ENCODE measurements around the gene EXD2. TPM values are rescaled to one million over a fixed set of nuclear protein-coding genes. Genes with fewer than 3 reads are reported as not detected.

EXD2 gene, protein sequence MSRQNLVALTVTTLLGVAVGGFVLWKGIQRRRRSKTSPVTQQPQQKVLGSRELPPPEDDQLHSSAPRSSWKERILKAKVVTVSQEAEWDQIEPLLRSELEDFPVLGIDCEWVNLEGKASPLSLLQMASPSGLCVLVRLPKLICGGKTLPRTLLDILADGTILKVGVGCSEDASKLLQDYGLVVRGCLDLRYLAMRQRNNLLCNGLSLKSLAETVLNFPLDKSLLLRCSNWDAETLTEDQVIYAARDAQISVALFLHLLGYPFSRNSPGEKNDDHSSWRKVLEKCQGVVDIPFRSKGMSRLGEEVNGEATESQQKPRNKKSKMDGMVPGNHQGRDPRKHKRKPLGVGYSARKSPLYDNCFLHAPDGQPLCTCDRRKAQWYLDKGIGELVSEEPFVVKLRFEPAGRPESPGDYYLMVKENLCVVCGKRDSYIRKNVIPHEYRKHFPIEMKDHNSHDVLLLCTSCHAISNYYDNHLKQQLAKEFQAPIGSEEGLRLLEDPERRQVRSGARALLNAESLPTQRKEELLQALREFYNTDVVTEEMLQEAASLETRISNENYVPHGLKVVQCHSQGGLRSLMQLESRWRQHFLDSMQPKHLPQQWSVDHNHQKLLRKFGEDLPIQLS
- total RNA-seq: 6.6 and 8.1 TPM in 2 replicates

- intact Hi-C loops (cut with micrococcal nuclease): loop anchor here (2.0 kb wide), 1 partner anchor 63 kb away; no protein-coding TSS in a partner anchor
- peaks cover 9% of the 10 kb centered on the region for H3K27me3 Mint-ChIP-seq (ENCODE audit: low read depth)
- H3K27ac Mint-ChIP-seq: peak within 1 kb of the TSS; percentile 75
These were observed at the start of gene EXD2 for GRCh38 chr14:69191340-69192111. Gene EXD2 (plus strand): TSS chr14:69191498. CDS start chr14:69209471, 17,973 bp downstream.

GRCh38 chr14:69141550-69141949 lies 49.7 kb upstream of the EXD2 start:
- no peaks in the 10 kb centered on the region for H3K9me3 Mint-ChIP-seq
- no peak overlapping the region for H3K27ac Mint-ChIP-seq
- peaks cover 20% of the 10 kb centered on the region for H3K36me3 Mint-ChIP-seq (ENCODE audit: low read depth)
- no peak for DNase-seq (ENCODE audit: low spot score)
- intact Hi-C loops (cut with micrococcal nuclease): no loop called here
- no peaks in the 10 kb centered on the region for H3K27me3 Mint-ChIP-seq (ENCODE audit: low read depth)
- peaks cover 12% of the 10 kb centered on the region for H3K4me1 Mint-ChIP-seq (ENCODE audit: low read depth)
- H3K4me3 Mint-ChIP-seq (ENCODE audit: low read depth): no peak overlapping the region

More at GRCh38 chr14:69191340-69192111, at the start of gene EXD2:
- peak; percentile 55 for DNase-seq (ENCODE audit: low spot score)
- Mint-ChIP-seq H3K4me1 (ENCODE audit: low read depth) (peaks cover 19% of the 10 kb centered on the region), H3K9me3 (no peaks in the 10 kb centered on the region), H3K36me3 (ENCODE audit: low read depth) (no peaks in the 10 kb centered on the region), H3K4me3 (ENCODE audit: low read depth) (peak within 1 kb of the TSS; percentile 88)

DNA sequence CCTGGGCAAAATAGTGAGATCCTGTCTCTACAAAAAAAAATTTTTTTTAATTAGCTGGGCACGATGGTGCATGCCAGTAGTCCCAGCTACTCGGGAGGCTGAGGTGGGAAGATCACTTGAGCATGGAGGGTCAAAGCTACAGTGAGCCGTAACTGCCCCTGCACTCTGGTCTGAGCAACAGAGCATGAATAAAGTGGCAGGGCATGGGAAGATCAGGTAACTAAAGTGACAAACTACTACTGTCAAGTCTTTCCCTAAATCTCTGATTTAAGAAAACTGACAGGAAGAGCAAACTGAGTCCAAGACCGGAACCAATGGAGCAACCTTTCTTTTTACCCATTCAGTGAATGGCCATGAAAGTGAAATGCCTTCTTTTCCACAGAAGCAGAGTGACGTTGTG lies 49.2 kb upstream of the EXD2 start:
- Mint-ChIP-seq H3K36me3 (ENCODE audit: low read depth) (peaks cover 20% of the 10 kb centered on the region), H3K9me3 (no peaks in the 10 kb centered on the region), H3K4me1 (ENCODE audit: low read depth) (peaks cover 13% of the 10 kb centered on the region), H3K27me3 (ENCODE audit: low read depth) (no peaks in the 10 kb centered on the region), H3K27ac (no peak overlapping the region), H3K4me3 (ENCODE audit: low read depth) (no peak overlapping the region)
- intact Hi-C loops (cut with micrococcal nuclease): no loop called here
- DNase-seq (ENCODE audit: low spot score): no peak

DNA sequence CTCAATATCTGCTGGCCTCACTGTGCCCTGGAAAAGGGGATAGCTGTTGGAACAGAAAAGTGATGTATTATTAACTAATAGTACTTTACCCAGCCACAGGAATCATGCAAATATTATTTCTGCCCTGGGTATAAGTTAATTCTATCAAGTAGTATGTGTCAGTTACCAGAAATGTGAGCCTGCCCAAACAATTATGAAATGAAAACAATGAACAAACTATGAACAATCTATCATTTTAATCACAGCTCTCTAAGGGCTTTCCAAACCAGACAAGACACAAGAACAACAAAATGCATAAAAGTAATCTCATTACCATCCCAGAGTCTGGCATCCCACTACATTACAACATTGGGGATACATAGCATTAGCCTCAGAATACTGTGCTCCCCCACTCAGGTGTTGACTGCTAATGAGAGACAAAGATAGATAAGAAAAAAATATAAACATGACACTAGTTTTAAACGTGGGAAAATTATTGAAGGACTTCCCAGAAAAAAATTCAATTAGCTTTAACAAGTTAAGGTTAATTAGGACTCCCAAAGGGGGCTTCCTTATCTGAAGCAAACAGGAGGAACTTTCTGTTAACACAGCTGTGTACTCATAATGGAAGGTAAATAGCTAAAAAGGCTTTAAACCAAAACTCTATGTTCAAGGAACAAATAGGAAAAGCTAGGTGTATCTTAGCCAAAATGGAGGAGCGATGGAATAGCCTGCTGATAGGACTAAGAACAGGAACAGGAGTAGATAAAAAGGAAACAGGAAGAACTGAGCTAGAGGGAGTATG lies 41.6 kb upstream of the EXD2 start:
- H3K4me1 Mint-ChIP-seq (ENCODE audit: low read depth): peaks cover 38% of the 10 kb centered on the region
- intact Hi-C loops (cut with micrococcal nuclease): loop anchor here (2.0 to 5.0 kb wide), 3 partner anchors 171 to 1209 kb away; partner anchors contain the start of genes ACTN1, COX16 and SRSF5
- H3K27ac Mint-ChIP-seq: peak overlapping the region; percentile 15
- peak overlapping the region; percentile 53 for H3K4me3 Mint-ChIP-seq (ENCODE audit: low read depth)
- H3K36me3 Mint-ChIP-seq (ENCODE audit: low read depth): peaks cover 36% of the 10 kb centered on the region
- DNase-seq (ENCODE audit: low spot score): no peak
- H3K27me3 Mint-ChIP-seq (ENCODE audit: low read depth): peaks cover 8% of the 10 kb centered on the region
- H3K9me3 Mint-ChIP-seq: no peaks in the 10 kb centered on the region

DNA sequence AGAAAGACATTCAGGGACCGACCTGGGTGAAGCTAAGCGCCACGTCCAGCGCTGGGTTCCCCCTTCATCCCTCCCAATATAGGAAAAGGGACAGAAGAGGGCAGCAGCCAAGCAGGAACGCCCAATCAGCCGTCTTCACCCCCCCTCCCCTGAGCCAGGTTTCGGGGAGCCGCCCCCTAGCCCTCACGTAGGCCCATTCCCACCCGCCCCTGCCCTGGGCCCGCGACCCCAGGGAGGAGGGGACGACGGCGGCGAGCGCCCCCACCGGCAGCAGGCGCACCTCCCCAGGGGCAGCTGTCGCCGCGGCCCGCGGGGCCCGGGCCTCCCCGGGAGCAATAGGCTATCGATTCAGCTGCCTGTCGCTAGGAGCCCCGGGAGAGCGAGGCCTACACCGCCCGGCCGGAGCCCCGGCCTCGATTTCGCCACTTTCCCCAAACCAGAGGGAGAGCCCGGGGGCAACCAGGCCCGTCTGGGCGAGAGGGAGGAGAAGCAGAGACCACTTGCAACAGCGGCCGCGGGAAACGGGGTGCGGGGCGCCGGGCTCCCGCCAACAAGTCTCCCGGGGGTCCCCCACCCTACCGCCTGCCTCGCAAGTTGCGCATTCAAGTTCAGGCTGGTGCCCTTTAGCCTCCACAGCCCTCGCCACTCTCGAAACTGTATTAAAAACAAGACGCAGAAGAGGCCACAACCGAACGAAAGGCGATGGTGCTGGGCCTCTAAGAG lies 39.7 kb upstream of the EXD2 start:
- H3K27ac Mint-ChIP-seq: peak overlapping the region; percentile 92
- DNase-seq (ENCODE audit: low spot score): peak; percentile 73
- H3K36me3 Mint-ChIP-seq (ENCODE audit: low read depth): peaks cover 28% of the 10 kb centered on the region
- intact Hi-C loops (cut with micrococcal nuclease): loop anchor here (2.0 to 5.0 kb wide), 3 partner anchors 173 to 1207 kb away; partner anchors contain the start of genes ACTN1, COX16 and SRSF5
- peaks cover 26% of the 10 kb centered on the region for H3K27me3 Mint-ChIP-seq (ENCODE audit: low read depth)
- H3K9me3 Mint-ChIP-seq: no peaks in the 10 kb centered on the region
- H3K4me1 Mint-ChIP-seq (ENCODE audit: low read depth): peaks cover 38% of the 10 kb centered on the region
- H3K4me3 Mint-ChIP-seq (ENCODE audit: low read depth): peak overlapping the region; percentile 91

DNA sequence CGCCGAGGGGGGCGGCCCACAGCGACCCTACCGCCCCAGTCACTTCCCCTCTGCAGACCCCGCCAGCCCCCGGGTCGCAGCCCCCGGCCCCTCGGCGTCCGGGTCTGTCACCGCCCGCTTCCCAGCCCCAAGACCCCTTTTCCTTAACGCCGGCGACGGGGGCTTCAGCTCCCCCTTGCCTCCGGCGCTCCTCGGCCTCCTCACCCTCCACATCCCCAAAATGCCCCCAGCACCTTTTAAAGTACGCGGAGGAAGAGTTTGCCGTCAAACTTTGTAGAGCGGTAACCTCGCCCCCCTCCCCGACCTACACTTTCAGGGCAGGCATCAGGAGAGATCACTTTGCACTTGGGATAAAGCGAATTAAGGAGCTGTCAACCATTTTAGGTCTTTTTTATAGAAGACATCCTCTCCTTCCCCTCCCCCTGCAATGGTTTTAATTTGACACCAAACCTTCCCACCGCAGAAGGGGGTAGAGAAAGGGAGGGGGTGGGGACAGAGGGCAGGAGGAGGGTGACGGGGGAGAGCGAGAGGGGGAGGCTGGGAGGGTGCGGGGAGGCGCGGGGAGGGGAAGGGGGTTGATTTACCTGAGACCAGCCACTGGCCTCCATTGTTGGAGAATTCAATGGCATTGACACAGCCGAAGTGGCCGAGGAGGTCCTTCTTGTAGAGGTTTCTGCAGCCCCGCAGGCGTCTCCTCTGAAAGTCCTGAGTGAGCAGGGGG lies 39.0 kb upstream of the EXD2 start:
- no peaks in the 10 kb centered on the region for H3K9me3 Mint-ChIP-seq
- intact Hi-C loops (cut with micrococcal nuclease): loop anchor here (5.0 kb wide), 1 partner anchor 615 kb away; the partner anchor contains the start of gene SRSF5
- H3K27ac Mint-ChIP-seq: peak overlapping the region; percentile 92
- DNase-seq (ENCODE audit: low spot score): peak; percentile 13
- peaks cover 25% of the 10 kb centered on the region for H3K36me3 Mint-ChIP-seq (ENCODE audit: low read depth)
- H3K4me3 Mint-ChIP-seq (ENCODE audit: low read depth): peak overlapping the region; percentile 91
- peaks cover 34% of the 10 kb centered on the region for H3K4me1 Mint-ChIP-seq (ENCODE audit: low read depth)
- peaks cover 28% of the 10 kb centered on the region for H3K27me3 Mint-ChIP-seq (ENCODE audit: low read depth)

GRCh38 chr14:69152902-69153151 lies 38.5 kb upstream of the EXD2 start, which contains the start of gene DCAF5:
Gene DCAF5 (minus strand): TSS chr14:69153119. CDS start chr14:69152978, 141 bp downstream.
- Mint-ChIP-seq H3K36me3 (ENCODE audit: low read depth) (peaks cover 21% of the 10 kb centered on the region), H3K27ac (peak within 1 kb of the TSS; percentile 92), H3K27me3 (ENCODE audit: low read depth) (peaks cover 33% of the 10 kb centered on the region), H3K4me3 (ENCODE audit: low read depth) (peak within 1 kb of the TSS; percentile 91), H3K4me1 (ENCODE audit: low read depth) (peaks cover 30% of the 10 kb centered on the region), H3K9me3 (no peaks in the 10 kb centered on the region)
- DNase-seq (ENCODE audit: low spot score): no peak
- intact Hi-C loops (cut with micrococcal nuclease): loop anchor here (1.0 to 5.0 kb wide), 2 partner anchors 245 to 614 kb away; partner anchors contain the start of genes ERH, SLC39A9 and SRSF5

- peaks cover 35% of the 10 kb centered on the region for H3K27me3 Mint-ChIP-seq (ENCODE audit: low read depth)
- peaks cover 17% of the 10 kb centered on the region for H3K36me3 Mint-ChIP-seq (ENCODE audit: low read depth)
- intact Hi-C loops (cut with micrococcal nuclease): loop anchor here (1.0 to 5.0 kb wide), 2 partner anchors 245 to 614 kb away; partner anchors contain the start of genes ERH, SLC39A9 and SRSF5
- H3K9me3 Mint-ChIP-seq: no peaks in the 10 kb centered on the region
- peaks cover 28% of the 10 kb centered on the region for H3K4me1 Mint-ChIP-seq (ENCODE audit: low read depth)
- peak overlapping the region; percentile 92 for H3K27ac Mint-ChIP-seq
- DNase-seq (ENCODE audit: low spot score): peak; percentile 93
- peak overlapping the region; percentile 91 for H3K4me3 Mint-ChIP-seq (ENCODE audit: low read depth)
These were observed 38.0 kb upstream of the EXD2 start for GRCh38 chr14:69153152-69153872.

DNA sequence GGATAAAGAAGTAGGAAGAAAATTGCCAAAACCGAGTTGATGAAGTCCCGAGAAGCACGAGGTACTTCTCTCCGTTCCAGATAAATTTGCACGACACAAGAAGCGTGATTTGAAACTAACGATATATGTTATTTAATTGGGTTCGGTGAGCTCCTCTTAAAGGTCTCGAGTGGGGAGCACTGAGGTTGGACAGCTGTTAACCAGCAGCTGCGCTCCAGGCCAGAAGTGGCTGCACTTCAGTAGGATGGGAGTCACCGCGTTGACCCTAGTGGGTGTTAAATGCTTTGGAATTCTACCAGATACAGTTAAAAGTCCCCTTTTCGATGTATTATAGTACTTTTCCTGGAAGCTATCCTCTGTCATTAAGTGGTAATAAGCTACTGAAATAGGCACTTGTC lies 37.4 kb upstream of the EXD2 start:
- DNase-seq (ENCODE audit: low spot score): no peak
- intact Hi-C loops (cut with micrococcal nuclease): loop anchor here (1.0 to 5.0 kb wide), 2 partner anchors 244 to 613 kb away; partner anchors contain the start of genes ERH, SLC39A9 and SRSF5
- Mint-ChIP-seq H3K36me3 (ENCODE audit: low read depth) (peaks cover 12% of the 10 kb centered on the region), H3K9me3 (no peaks in the 10 kb centered on the region), H3K4me1 (ENCODE audit: low read depth) (peaks cover 24% of the 10 kb centered on the region), H3K4me3 (ENCODE audit: low read depth) (peak overlapping the region; percentile 89), H3K27me3 (ENCODE audit: low read depth) (peaks cover 39% of the 10 kb centered on the region), H3K27ac (peak overlapping the region; percentile 73)

GRCh38 chr14:69154779-69155178 lies 36.5 kb upstream of the EXD2 start:
- no peak for DNase-seq (ENCODE audit: low spot score)
- Mint-ChIP-seq H3K36me3 (ENCODE audit: low read depth) (peaks cover 4% of the 10 kb centered on the region), H3K9me3 (no peaks in the 10 kb centered on the region), H3K27ac (no peak overlapping the region), H3K27me3 (ENCODE audit: low read depth) (peaks cover 46% of the 10 kb centered on the region), H3K4me1 (ENCODE audit: low read depth) (peaks cover 18% of the 10 kb centered on the region), H3K4me3 (ENCODE audit: low read depth) (peak overlapping the region; percentile 21)
- intact Hi-C loops (cut with micrococcal nuclease): loop anchor here (5.0 kb wide), 1 partner anchor 613 kb away; the partner anchor contains the start of gene SRSF5

Measured in activated T-helper 2 cell treated with anti-CD3 and anti-CD28 coated beads, Interferon-gamma antibody, Interleukin-2, Interleukin-4, amounts not matched to agents 10 μg/mL and 5 μg/mL and 100 μg/mL, durations not matched to agents 14 hours and 24 hours and 36 hours (primary cell).